Spleen (tissue), 11 donors: ENCODE measurements around the gene KRTAP5-1. TPM values are rescaled to one million over a fixed set of nuclear protein-coding genes. Genes with fewer than 3 reads are reported as not detected.
"Not testable (repeated sequence)": the region's sequence is repeated elsewhere in the genome, so short reads cannot be mapped to it uniquely, and the experiment has no call there.

Experiments used
- DNase-seq: peaks from one replicate; pipeline ENCODE4 v3.0.0-alpha.2; 2020
- H3K27ac ChIP-seq, 8 donors: fragments of 200-600 bp; sonication (generic) in 7 of 8; 1 replicate in 4 of 8; 2 replicates in 4 of 8; pipeline versions ENCODE4 v1.5.0 to v1.8.0; 2016 to 2021; ENCODE audit warnings: inconsistent platforms in 4 of 8, mild to moderate bottlenecking in 4 of 8, moderate library complexity in 1 of 8
- H3K27me3 ChIP-seq, 7 donors: fragments of 200-600 bp; sonication (generic) in 6 of 7; replicated peaks in 1 of 7; 1 replicate in 4 of 7; 2 replicates in 3 of 7; pipeline versions ENCODE4 v1.5.0 to v1.8.0; 2016 to 2021; ENCODE audit warnings: inconsistent platforms in 3 of 7, mild to moderate bottlenecking in 1 of 7
- H3K36me3 ChIP-seq, 6 donors: fragments of 200-600 bp; sonication (generic) in 5 of 6; 1 replicate in 4 of 6; 2 replicates in 2 of 6; pipeline versions ENCODE4 v1.5.0 to v1.8.0; 2016 to 2021; ENCODE audit warnings: inconsistent platforms in 2 of 6
- H3K4me1 ChIP-seq, 6 donors: fragments of 200-600 bp; sonication (generic) in 5 of 6; 1 replicate in 3 of 6; 2 replicates in 3 of 6; pipeline versions ENCODE4 v1.5.0 to v1.8.0; 2016 to 2021; ENCODE audit warnings: inconsistent platforms in 3 of 6
- H3K4me3 ChIP-seq, 8 donors: fragments of 200-600 bp; sonication (generic) in 7 of 8; 1 replicate in 4 of 8; 2 replicates in 4 of 8; pipeline versions ENCODE4 v1.5.0 to v1.8.0; 2016 to 2021; ENCODE audit warnings: inconsistent platforms in 4 of 8, mild to moderate bottlenecking in 4 of 8, moderate library complexity in 2 of 8
- H3K9me3 ChIP-seq, 8 donors: fragments of 200-600 bp; sonication (generic) in 7 of 8; 1 replicate in 4 of 8; 2 replicates in 4 of 8; pipeline versions ENCODE4 v1.5.0 to v1.8.0; 2016 to 2021; ENCODE audit warnings: inconsistent platforms in 4 of 8
- POLR2A ChIP-seq, 3 donors: fragments of 450-650 bp; IDR thresholded peaks; one replicate each; pipeline ENCODE4 v1.5.1; 2017; ENCODE audit warnings: antibody characterized with exemption in 3 of 3, mild to moderate bottlenecking in 1 of 3
- POLR2AphosphoS5 ChIP-seq, 3 donors: sonication (generic); formaldehyde crosslinking; IDR thresholded peaks; one replicate each; pipeline ENCODE4 v1.5.1; 2017; ENCODE audit warnings: antibody characterized with exemption in 3 of 3
- WGBS, 5 donors: extraction: QIAGEN DNeasy Blood & Tissue Kit in 3 of 5; methylation state at CpG; one replicate each; pipeline versions ENCODE4 v1.1.5 to v1.1.7; 2013 to 2018; 5-methylcytosine and 5-hydroxymethylcytosine counted together
- intact Hi-C: fragments of 100-400 bp; cut with DNase I; formaldehyde crosslinking; loops from one replicate; pipeline ENCODE4 v1.15.0; 2023; ENCODE audit warnings: low total_unique reads
- polyA plus RNA-seq, 3 donors: library from polyadenylated mRNA; stranded (reverse); fragments of 200-250 nt; gene quantifications; one replicate each; pipeline ENCODE4 v1.2.1, GENCODE V29; 2013
- total RNA-seq, 7 donors: library from RNA; depleted of rRNA in 3 of 7; stranded (reverse); fragments of >200 nt in 3 of 7; fragmentation: NEBNext Ultra II Directional in 4 of 7; extraction: Animal tissue kit (Norgen Biotek cat#: 25700) in 4 of 7; gene quantifications; one replicate each; pipeline versions ENCODE4 v1.1.0 to v1.2.1, GENCODE V29; 2016 to 2021
- TF ChIP-seq, protein P1 (sequence below), 11 experiments: fragments of 200-600 bp in 7 of 11; fragments of 450-650 bp in 4 of 11; sonication (generic) in 4 of 11; IDR thresholded peaks in 8 of 11; conservative IDR thresholded peaks in 3 of 11; 1 replicate in 7 of 11; 2 replicates in 4 of 11; pipeline versions ENCODE4 v1.4.0 to v1.8.0; 2016 to 2021; ENCODE audit warnings: antibody characterized with exemption in 11 of 11, inconsistent platforms in 4 of 11, mild to moderate bottlenecking in 1 of 11
- donor health status: healthy with polysubstance abuse.
- donor health status: DM: no; HTN: no; CAD: no; lungs with moderate emphysema.
- donor health status: DM: no; HTN: no; CAD: no.
- donor health status: Bipolar disorder and iron deficiency.
- donor health status: healthy.
- donor health status: DM: no; HTN: no; CAD: no.
- donor health status: DM: yes; HTN: yes; CAD: no.

The KRTAP5-1 gene
- total and polyA plus RNA-seq, 10 donors = not detected

DNA sequence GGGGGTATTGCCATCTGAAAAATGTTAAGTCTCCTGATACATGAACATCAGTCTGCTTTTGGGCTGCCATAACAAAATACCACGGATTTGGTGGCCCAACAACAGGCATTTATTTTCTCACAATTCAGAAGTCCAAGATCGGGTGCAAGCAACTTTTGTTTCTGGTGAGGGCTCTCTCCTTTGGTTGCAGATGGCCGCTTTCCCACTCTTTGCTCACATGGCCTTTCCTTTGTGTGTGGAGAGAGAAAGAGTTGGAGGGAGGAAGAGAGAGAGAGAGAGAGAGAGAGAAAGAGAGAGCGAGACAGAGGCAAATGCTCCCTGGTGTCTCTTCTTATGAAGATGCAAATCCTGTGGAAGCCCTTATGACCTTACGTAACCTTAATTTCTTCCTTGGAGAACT is 15.5 kb upstream of the KRTAP5-1 start:
- Histone ChIP-seq H3K4me3 (no peak overlapping the region), H3K4me1 (peaks cover 0 to 15% (median 2%) of the 10 kb centered on the region in 6 donors), H3K27ac (no peak overlapping the region), H3K36me3 (no peaks in the 10 kb centered on the region), H3K27me3 (peaks cover 0 to 72% (median 0%) of the 10 kb centered on the region in 7 donors), H3K9me3 (no peaks in the 10 kb centered on the region)
- 70 to 78% (median 78%) methylated on average over 5 of the region's 5 CpGs for WGBS, 5 donors
- no peak for DNase-seq
- no peak for TF ChIP-seq POLR2AphosphoS5 (IDR thresholded peaks at IDR 0.05)
- TF ChIP-seq, protein P1, sequence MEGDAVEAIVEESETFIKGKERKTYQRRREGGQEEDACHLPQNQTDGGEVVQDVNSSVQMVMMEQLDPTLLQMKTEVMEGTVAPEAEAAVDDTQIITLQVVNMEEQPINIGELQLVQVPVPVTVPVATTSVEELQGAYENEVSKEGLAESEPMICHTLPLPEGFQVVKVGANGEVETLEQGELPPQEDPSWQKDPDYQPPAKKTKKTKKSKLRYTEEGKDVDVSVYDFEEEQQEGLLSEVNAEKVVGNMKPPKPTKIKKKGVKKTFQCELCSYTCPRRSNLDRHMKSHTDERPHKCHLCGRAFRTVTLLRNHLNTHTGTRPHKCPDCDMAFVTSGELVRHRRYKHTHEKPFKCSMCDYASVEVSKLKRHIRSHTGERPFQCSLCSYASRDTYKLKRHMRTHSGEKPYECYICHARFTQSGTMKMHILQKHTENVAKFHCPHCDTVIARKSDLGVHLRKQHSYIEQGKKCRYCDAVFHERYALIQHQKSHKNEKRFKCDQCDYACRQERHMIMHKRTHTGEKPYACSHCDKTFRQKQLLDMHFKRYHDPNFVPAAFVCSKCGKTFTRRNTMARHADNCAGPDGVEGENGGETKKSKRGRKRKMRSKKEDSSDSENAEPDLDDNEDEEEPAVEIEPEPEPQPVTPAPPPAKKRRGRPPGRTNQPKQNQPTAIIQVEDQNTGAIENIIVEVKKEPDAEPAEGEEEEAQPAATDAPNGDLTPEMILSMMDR (IDR thresholded peaks at IDR 0.05 in 8 of 11, conservative IDR thresholded peaks at IDR 0.05 in 3 of 11) = no peak
- TF ChIP-seq POLR2A (IDR thresholded peaks at IDR 0.05) = no peak
- intact Hi-C loops = no loop called here

DNA sequence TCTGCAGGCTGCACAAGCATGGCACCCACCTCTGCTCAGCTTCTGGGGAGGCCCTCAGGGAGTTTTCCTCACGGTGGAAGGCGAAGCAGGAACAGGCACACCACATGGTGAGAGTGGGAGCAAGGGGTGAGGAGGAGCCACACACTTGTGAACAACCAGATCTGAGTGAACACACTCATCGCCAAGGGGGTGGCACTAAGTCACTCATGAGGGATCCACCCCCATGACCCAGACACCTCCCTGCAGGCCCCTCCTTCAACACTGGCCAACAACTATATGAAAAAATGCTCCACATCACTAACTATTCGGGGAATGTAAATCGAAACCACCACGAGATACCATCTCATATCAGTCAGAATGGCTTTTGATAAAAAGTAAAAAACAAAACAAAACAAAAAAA is 13.7 kb upstream of the KRTAP5-1 start:
- no peak overlapping the region for H3K27ac ChIP-seq
- DNase-seq = peak; percentile 25
- no peaks in the 10 kb centered on the region for H3K36me3 ChIP-seq
- 44 to 71% (median 62%) methylated on average over 5 to 6 of the region's 6 CpGs for WGBS, 5 donors
- peaks cover 0 to 70% (median 0%) of the 10 kb centered on the region in 7 donors for H3K27me3 ChIP-seq
- H3K4me1 ChIP-seq = peaks cover 0 to 19% (median 6%) of the 10 kb centered on the region in 6 donors
- H3K9me3 ChIP-seq = no peaks in the 10 kb centered on the region
- H3K4me3 ChIP-seq = no peak overlapping the region
- TF ChIP-seq, protein P1 (IDR thresholded peaks at IDR 0.05 in 8 of 11, conservative IDR thresholded peaks at IDR 0.05 in 3 of 11) = no peak
- intact Hi-C loops = no loop called here

DNA sequence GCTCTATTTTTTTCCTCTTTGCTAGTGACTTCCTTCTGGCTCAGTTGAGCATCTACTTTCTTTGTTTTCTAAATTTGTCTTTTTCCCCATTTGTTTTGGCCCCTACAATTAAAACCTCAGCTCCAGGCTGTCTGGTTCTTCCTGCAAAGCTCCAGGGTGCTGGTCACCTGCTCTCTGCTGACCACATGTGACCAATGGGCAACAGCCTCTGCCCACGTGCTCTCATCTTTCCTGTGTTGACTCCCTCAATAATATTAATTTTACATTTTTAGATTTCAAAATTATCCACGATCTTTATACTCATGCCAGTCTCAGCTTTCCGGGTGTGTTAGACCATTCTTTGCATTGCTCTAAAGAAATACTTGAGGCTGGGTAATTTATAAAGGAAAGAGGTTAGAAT is 13.3 kb upstream of the KRTAP5-1 start:
- intact Hi-C loops, H3K4me3 ChIP-seq, H3K9me3 ChIP-seq, H3K27ac ChIP-seq, H3K36me3 ChIP-seq, DNase-seq: not testable (repeated sequence)
- WGBS, 5 donors = 75 to 86% (median 81%) methylated on average over 3 of the region's 3 CpGs
- peaks cover 0 to 19% (median 6%) of the 10 kb centered on the region in 6 donors for H3K4me1 ChIP-seq
- peaks cover 0 to 74% (median 0%) of the 10 kb centered on the region in 7 donors for H3K27me3 ChIP-seq

DNA sequence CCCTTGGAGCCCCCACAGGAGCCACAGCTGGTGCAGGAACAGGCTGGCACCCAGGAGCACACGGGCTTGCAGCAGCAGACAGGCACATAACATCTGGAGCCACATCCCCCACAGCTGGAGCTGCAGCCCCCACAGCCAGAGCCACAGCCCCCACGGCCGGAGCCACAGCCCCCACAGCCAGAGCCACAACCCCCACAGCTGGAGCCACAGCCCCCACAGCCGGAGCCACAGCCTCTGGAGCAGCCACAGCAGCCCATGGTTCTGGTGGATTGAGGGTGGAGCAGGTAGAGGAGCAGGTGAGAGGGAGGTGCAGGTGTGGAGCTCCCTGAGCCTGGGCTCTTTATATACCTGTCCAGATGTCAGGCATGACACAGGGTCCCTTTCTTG is 12.9 kb upstream of the KRTAP5-1 start, which contains the start of gene KRTAP5-2:
KRTAP5-2 (minus strand) TSS at position 301 of the 387 bp plus-strand sequence; CDS start at position 257, 44 bp downstream.
- peak; percentile 48 for DNase-seq
- peak within 1 kb of the TSS in 3 of 8 donors; percentile 37 to 63 (median 44) for H3K27ac ChIP-seq
- H3K4me1 ChIP-seq = peaks cover 0 to 19% (median 6%) of the 10 kb centered on the region in 6 donors
- 47 to 76% (median 52%) methylated on average over 2 to 4 of the region's 4 CpGs for WGBS, 5 donors
- no peak within 1 kb of the TSS for H3K4me3 ChIP-seq
- TF ChIP-seq POLR2AphosphoS5 (IDR thresholded peaks at IDR 0.05) = no peak
- TF ChIP-seq, protein P1 (IDR thresholded peaks at IDR 0.05 in 8 of 11, conservative IDR thresholded peaks at IDR 0.05 in 3 of 11) = no peak
- TF ChIP-seq POLR2A (IDR thresholded peaks at IDR 0.05) = no peak
- H3K36me3 ChIP-seq = no peaks in the 10 kb centered on the region
- intact Hi-C loops = no loop called here
- H3K27me3 ChIP-seq = peaks cover 0 to 79% (median 0%) of the 10 kb centered on the region in 7 donors
- H3K9me3 ChIP-seq = no peaks in the 10 kb centered on the region
